Trophoblast cell (in vitro differentiated cells and primary cell): ENCODE data around the gene PRR15.

ENCODE experiments used
- DNase-seq, 2 donors: peaks; one replicate each; pipeline ENCODE4 v3.0.0-alpha.2; 2016
- H2AFZ ChIP-seq: 2 replicates; pipeline ENCODE4 v1.6.1; 2013; ENCODE audit warnings: low read length, moderate library complexity, mild to moderate bottlenecking; ENCODE audit not compliant: insufficient read depth, poor library complexity
- H2AK5ac ChIP-seq: 2 replicates; pipeline ENCODE4 v1.6.1; 2013; ENCODE audit warnings: mild to moderate bottlenecking, low read length
- H2BK120ac ChIP-seq: 2 replicates; pipeline ENCODE4 v1.6.1; 2013; ENCODE audit warnings: low read length, mild to moderate bottlenecking, moderate library complexity; ENCODE audit not compliant: insufficient read depth, poor library complexity
- H2BK12ac ChIP-seq: 2 replicates; pipeline ENCODE4 v1.6.1; 2013; ENCODE audit warnings: mild to moderate bottlenecking, low read length, moderate library complexity
- H2BK5ac ChIP-seq: 2 replicates; pipeline ENCODE4 v1.6.1; 2013; ENCODE audit warnings: low read length, low read depth, moderate library complexity, mild to moderate bottlenecking; ENCODE audit not compliant: poor library complexity
- H3K14ac ChIP-seq: 2 replicates; pipeline ENCODE4 v1.6.1; 2013; ENCODE audit warnings: mild to moderate bottlenecking, low read length
- H3K18ac ChIP-seq: 2 replicates; pipeline ENCODE4 v1.6.1; 2013; ENCODE audit warnings: mild to moderate bottlenecking, low read length
- H3K23ac ChIP-seq: 2 replicates; pipeline ENCODE4 v1.6.1; 2013; ENCODE audit warnings: low read length
- H3K27ac ChIP-seq: 2 replicates; pipeline ENCODE4 v1.5.1; 2013; ENCODE audit warnings: low read depth, mild to moderate bottlenecking, inconsistent platforms, low read length, moderate library complexity
- H3K27me3 ChIP-seq: 2 replicates; pipeline ENCODE4 v1.6.1; 2013; ENCODE audit warnings: inconsistent platforms, mild to moderate bottlenecking, low read length, moderate library complexity; ENCODE audit not compliant: insufficient read depth
- H3K36me3 ChIP-seq, 2 experiments: 1 replicate in 1 of 2; 2 replicates in 1 of 2; pipeline ENCODE4 v1.6.1; 2013; ENCODE audit warnings: low read length in 2 of 2, mild to moderate bottlenecking in 2 of 2, moderate library complexity in 1 of 2; ENCODE audit not compliant: insufficient read depth in 2 of 2, control insufficient read depth in 1 of 2
- H3K4ac ChIP-seq: 2 replicates; pipeline ENCODE4 v1.6.1; 2013; ENCODE audit warnings: low read depth, mild to moderate bottlenecking, low read length, moderate library complexity
- H3K4me1 ChIP-seq, 2 experiments: 1 replicate in 1 of 2; 2 replicates in 1 of 2; pipeline ENCODE4 v1.6.1; 2013; ENCODE audit warnings: low read length in 2 of 2, mild to moderate bottlenecking in 2 of 2, moderate library complexity in 1 of 2; ENCODE audit not compliant: insufficient read depth in 2 of 2, control insufficient read depth in 1 of 2
- H3K4me2 ChIP-seq: 2 replicates; pipeline ENCODE4 v1.6.1; 2013; ENCODE audit warnings: inconsistent platforms, mild to moderate bottlenecking, low read length, moderate library complexity
- H3K4me3 ChIP-seq: 2 replicates; pipeline ENCODE4 v1.5.1; 2013; ENCODE audit warnings: mild to moderate bottlenecking, low read depth, low read length, inconsistent platforms
- H3K79me1 ChIP-seq: one replicate; pipeline ENCODE4 v1.6.1; 2013; ENCODE audit warnings: low read length
- H3K79me2 ChIP-seq: 2 replicates; pipeline ENCODE4 v1.6.1; 2013; ENCODE audit warnings: low read length, mild to moderate bottlenecking; ENCODE audit not compliant: control insufficient read depth, insufficient read depth, poor library complexity
- H3K9ac ChIP-seq: 2 replicates; pipeline ENCODE4 v1.6.1; 2013; ENCODE audit warnings: mild to moderate bottlenecking, low read length
- H3K9me3 ChIP-seq: 2 replicates; pipeline ENCODE4 v1.6.1; 2013; ENCODE audit warnings: low read depth, mild to moderate bottlenecking, control low read depth, inconsistent platforms, low read length; ENCODE audit not compliant: insufficient read depth
- H4K12ac ChIP-seq: 2 replicates; pipeline ENCODE4 v1.6.1; 2013; ENCODE audit warnings: low read depth, mild to moderate bottlenecking, low read length, moderate library complexity
- H4K8ac ChIP-seq: 2 replicates; pipeline ENCODE4 v1.6.1; 2013; ENCODE audit warnings: low read depth, mild to moderate bottlenecking, low read length, moderate library complexity
- H4K91ac ChIP-seq: one replicate; pipeline ENCODE4 v1.6.1; 2013; ENCODE audit warnings: low read depth, mild to moderate bottlenecking, low read length, moderate library complexity
- WGBS: extraction: QIAGEN DNeasy Blood & Tissue Kit; methylation state at CpG from one replicate; pipeline ENCODE4 v1.1.7; 2013; ENCODE audit warnings: missing lambda C conversion rate; ENCODE audit not compliant: insufficient read length, insufficient coverage; ENCODE audit errors: extremely low coverage; 5-methylcytosine and 5-hydroxymethylcytosine counted together

Gene PRR15

DNA sequence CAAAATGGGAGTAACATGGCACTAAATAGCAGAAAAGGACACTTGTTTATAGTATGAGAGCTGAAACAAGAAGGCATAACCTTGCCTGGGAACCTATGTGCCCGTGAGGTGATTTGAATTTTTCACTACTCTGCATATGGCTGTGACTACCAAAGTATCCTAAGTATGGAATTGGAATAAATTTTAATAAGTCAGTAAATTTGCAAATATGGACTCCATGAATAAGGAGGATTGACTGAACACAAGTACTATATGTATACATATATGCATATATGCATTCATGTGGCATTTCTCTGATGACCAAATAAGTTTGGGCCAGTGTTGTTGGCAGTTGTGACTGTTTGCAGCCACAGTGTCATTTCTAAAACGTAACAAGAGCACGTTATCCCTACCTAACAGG is 34.5 kb downstream of the PRR15 start:
- Histone ChIP-seq H4K12ac (no peak overlapping the region), H3K4me1 (no peaks in the 10 kb centered on the region), H3K14ac (no peak overlapping the region), H3K79me1 (no peaks in the 10 kb centered on the region), H3K27ac (no peak overlapping the region), H3K79me2 (no peaks in the 10 kb centered on the region), H3K23ac (no peak overlapping the region), H4K8ac (no peak overlapping the region), H3K27me3 (no peaks in the 10 kb centered on the region), H2AFZ (no peak overlapping the region), H2AK5ac (no peak overlapping the region), H3K18ac (no peak overlapping the region), H3K4me3 (no peak overlapping the region), H3K4me2 (no peak overlapping the region), H2BK120ac (no peak overlapping the region), H2BK5ac (no peak overlapping the region), H3K4ac (no peak overlapping the region), H3K9ac (no peak overlapping the region), H4K91ac (no peak overlapping the region), H3K36me3 (no peaks in the 10 kb centered on the region), H2BK12ac (no peak overlapping the region), H3K9me3 (no peaks in the 10 kb centered on the region)
- DNase-seq, result no peak
- no CpG with 5 or more reads among the region's 3 CpGs for WGBS

DNA sequence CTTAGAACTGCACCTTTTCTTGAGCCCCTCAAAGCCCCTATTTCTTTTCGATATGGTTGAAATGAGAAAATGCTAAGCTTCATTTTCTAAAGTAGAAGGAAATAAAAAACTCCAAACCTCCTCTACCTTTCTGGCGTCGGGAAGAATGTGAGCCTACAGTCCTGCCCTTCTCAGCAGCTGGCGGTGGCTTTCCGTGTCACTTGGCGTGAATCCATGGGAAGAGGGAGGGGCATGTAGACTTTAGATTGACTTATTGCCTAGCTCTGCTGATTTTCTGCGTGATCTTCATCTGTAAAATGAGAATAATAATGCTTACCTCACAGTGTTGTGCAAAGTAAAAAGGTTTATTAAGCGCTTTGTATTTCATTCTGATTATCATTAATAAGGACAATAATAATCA is 35.0 kb downstream of the PRR15 start:
- no peak for DNase-seq
- no peak overlapping the region for H4K12ac ChIP-seq
- no peak overlapping the region for H3K18ac ChIP-seq
- no peak overlapping the region for H4K91ac ChIP-seq
- H3K4ac ChIP-seq, result no peak overlapping the region
- no peak overlapping the region for H2BK120ac ChIP-seq
- H3K79me1 ChIP-seq, result no peaks in the 10 kb centered on the region
- H3K36me3 ChIP-seq, result no peaks in the 10 kb centered on the region
- no peak overlapping the region for H2BK12ac ChIP-seq
- H3K9ac ChIP-seq, result no peak overlapping the region
- no peaks in the 10 kb centered on the region for H3K9me3 ChIP-seq
- H3K27ac ChIP-seq, result no peak overlapping the region
- H3K27me3 ChIP-seq, result no peaks in the 10 kb centered on the region
- no peak overlapping the region for H2AFZ ChIP-seq
- no peak overlapping the region for H2BK5ac ChIP-seq
- no peak overlapping the region for H4K8ac ChIP-seq
- H2AK5ac ChIP-seq, result no peak overlapping the region
- H3K79me2 ChIP-seq, result no peaks in the 10 kb centered on the region
- no peak overlapping the region for H3K14ac ChIP-seq
- H3K4me3 ChIP-seq, result no peak overlapping the region
- no peak overlapping the region for H3K4me2 ChIP-seq
- no peak overlapping the region for H3K23ac ChIP-seq
- no CpG with 5 or more reads among the region's 8 CpGs for WGBS
- no peaks in the 10 kb centered on the region for H3K4me1 ChIP-seq

DNA sequence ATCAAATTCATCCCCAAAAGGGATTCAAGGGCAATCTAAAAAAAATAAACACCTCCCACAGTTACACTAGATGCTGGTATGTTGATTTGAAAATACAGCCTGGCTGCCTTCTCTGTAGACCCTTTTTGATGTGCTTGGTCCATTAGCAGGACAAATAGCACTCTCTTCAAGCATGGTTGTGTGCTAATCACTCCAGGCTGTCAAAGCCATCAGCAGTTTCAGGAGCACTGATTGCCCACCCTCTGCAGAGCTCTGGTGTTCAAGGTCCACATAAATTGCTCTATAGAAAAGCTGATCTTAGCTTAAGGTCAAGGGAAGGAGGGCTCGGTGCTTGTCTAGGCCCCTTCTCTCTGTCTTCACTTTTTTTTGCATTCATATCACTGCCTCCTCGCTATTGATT is 35.4 kb downstream of the PRR15 start:
- Histone ChIP-seq H4K91ac (no peak overlapping the region), H3K36me3 (no peaks in the 10 kb centered on the region), H2BK12ac (no peak overlapping the region), H3K4me3 (no peak overlapping the region), H3K27ac (no peak overlapping the region), H2BK5ac (no peak overlapping the region), H4K8ac (no peak overlapping the region), H3K14ac (no peak overlapping the region), H2BK120ac (no peak overlapping the region), H3K4ac (no peak overlapping the region), H3K18ac (no peak overlapping the region), H3K79me1 (no peaks in the 10 kb centered on the region), H3K9ac (no peak overlapping the region), H2AFZ (no peak overlapping the region), H3K79me2 (no peaks in the 10 kb centered on the region), H3K23ac (no peak overlapping the region), H3K9me3 (no peaks in the 10 kb centered on the region), H3K27me3 (no peaks in the 10 kb centered on the region), H2AK5ac (no peak overlapping the region), H4K12ac (no peak overlapping the region), H3K4me1 (no peaks in the 10 kb centered on the region), H3K4me2 (no peak overlapping the region)
- no peak for DNase-seq
- no CpG with 5 or more reads among the region's 2 CpGs for WGBS

DNA sequence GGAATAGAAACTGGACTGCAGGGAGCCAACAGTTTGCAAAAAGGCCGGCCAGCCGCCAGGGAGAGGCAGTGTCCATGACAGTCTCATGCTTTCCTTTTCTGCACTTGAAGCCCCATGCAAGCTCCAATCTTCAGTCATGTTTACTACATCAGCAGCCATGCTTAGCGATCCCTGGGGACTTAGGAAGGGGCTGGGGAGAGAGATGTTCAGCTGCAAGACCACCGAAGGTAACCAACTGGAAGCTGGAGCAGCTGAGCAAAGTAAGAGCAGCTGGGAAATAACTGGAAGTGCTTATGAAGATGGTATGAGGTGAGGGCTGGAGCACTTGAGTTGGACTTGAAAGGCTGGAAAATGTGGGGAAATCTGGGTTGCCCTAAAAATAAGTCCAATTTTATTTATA is 37.0 kb downstream of the PRR15 start:
- no peak overlapping the region for H2BK12ac ChIP-seq
- H3K27ac ChIP-seq, result no peak overlapping the region
- no peak overlapping the region for H2BK5ac ChIP-seq
- DNase-seq, result no peak
- H4K91ac ChIP-seq, result no peak overlapping the region
- H4K12ac ChIP-seq, result no peak overlapping the region
- H3K4ac ChIP-seq, result no peak overlapping the region
- H3K23ac ChIP-seq, result no peak overlapping the region
- no peaks in the 10 kb centered on the region for H3K4me1 ChIP-seq
- H3K79me2 ChIP-seq, result no peaks in the 10 kb centered on the region
- peak overlapping the region; percentile 38 for H2BK120ac ChIP-seq
- H3K9ac ChIP-seq, result no peak overlapping the region
- H3K4me2 ChIP-seq, result no peak overlapping the region
- no peak overlapping the region for H2AFZ ChIP-seq
- no peaks in the 10 kb centered on the region for H3K36me3 ChIP-seq
- no peak overlapping the region for H4K8ac ChIP-seq
- H3K9me3 ChIP-seq, result no peaks in the 10 kb centered on the region
- WGBS, result no CpG with 5 or more reads among the region's 4 CpGs
- no peaks in the 10 kb centered on the region for H3K27me3 ChIP-seq
- no peak overlapping the region for H3K4me3 ChIP-seq
- H3K79me1 ChIP-seq, result peaks cover under 1% of the 10 kb centered on the region
- H2AK5ac ChIP-seq, result no peak overlapping the region
- no peak overlapping the region for H3K18ac ChIP-seq
- H3K14ac ChIP-seq, result no peak overlapping the region
